ENCODE measurements around the gene HEXB.
A peak's percentile ranks its signal among the peaks of the same experiment; 100 is the strongest.

The HEXB gene

DNA sequence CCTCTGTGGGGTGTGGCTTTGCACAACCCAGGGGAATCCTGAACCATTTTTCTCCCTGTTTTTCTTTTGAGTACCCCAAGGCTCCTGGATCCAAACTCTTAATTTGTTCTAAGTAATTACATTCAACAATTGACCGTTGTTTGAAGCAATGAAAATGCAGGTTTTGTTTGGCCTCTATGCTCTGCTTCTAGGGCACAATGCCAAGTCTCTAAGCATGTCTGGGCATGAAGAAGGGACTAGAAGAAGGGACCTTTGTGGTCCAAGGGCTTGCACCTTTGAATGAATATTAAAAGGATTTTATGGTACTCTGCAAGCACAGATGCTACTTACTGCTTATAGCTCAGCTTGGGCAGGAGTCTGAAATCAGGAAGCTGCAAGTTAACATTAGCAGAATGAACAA is 37.9 kb upstream of the HEXB start:
- H3K36me3 Mint-ChIP-seq (ENCODE audit: insufficient read depth), result no peaks in the 10 kb centered on the region
- no peaks in the 10 kb centered on the region for H3K27me3 Mint-ChIP-seq
- H3K4me3 Mint-ChIP-seq, result no peak overlapping the region
- DNase-seq (ENCODE audit: low spot score in 2 of 2) (no peak), ATAC-seq (replicated peaks; ENCODE audit: extremely low read depth, poor library complexity, severe bottlenecking) (no peak)
- H3K27ac Mint-ChIP-seq (ENCODE audit: low read depth), result no peak overlapping the region
- H3K9me3 Mint-ChIP-seq, result no peaks in the 10 kb centered on the region
- H3K4me1 Mint-ChIP-seq, result peaks cover 3% of the 10 kb centered on the region

- ATAC-seq (replicated peaks; ENCODE audit: extremely low read depth, poor library complexity, severe bottlenecking) (peak; percentile 73), DNase-seq (ENCODE audit: low spot score in 2 of 2) (peak in 1 of 2 donors; percentile 20)
- no peak overlapping the region for H3K4me3 Mint-ChIP-seq
- H3K4me1 Mint-ChIP-seq, result no peaks in the 10 kb centered on the region
- H3K27me3 Mint-ChIP-seq, result no peaks in the 10 kb centered on the region
- no peaks in the 10 kb centered on the region for H3K36me3 Mint-ChIP-seq (ENCODE audit: insufficient read depth)
- H3K27ac Mint-ChIP-seq (ENCODE audit: low read depth), result no peak overlapping the region
- no peaks in the 10 kb centered on the region for H3K9me3 Mint-ChIP-seq
Measured at GRCh38 chr5:74648835-74649293, 36.2 kb upstream of the HEXB start.

- no peak overlapping the region for H3K4me3 Mint-ChIP-seq
- no peaks in the 10 kb centered on the region for H3K27me3 Mint-ChIP-seq
- no peaks in the 10 kb centered on the region for H3K9me3 Mint-ChIP-seq
- no peak for ATAC-seq (replicated peaks; ENCODE audit: extremely low read depth, poor library complexity, severe bottlenecking)
- peaks cover 1% of the 10 kb centered on the region for H3K4me1 Mint-ChIP-seq
- DNase-seq (ENCODE audit: low spot score in 2 of 2), result no peak
- H3K36me3 Mint-ChIP-seq (ENCODE audit: insufficient read depth), result no peaks in the 10 kb centered on the region
- no peak overlapping the region for H3K27ac Mint-ChIP-seq (ENCODE audit: low read depth)
Measured at GRCh38 chr5:74649421-74649973, 35.5 kb upstream of the HEXB start.

- Mint-ChIP-seq H3K36me3 (ENCODE audit: insufficient read depth) (no peaks in the 10 kb centered on the region), H3K4me3 (no peak overlapping the region), H3K27me3 (peaks cover under 1% of the 10 kb centered on the region), H3K27ac (ENCODE audit: low read depth) (no peak overlapping the region), H3K9me3 (no peaks in the 10 kb centered on the region), H3K4me1 (peaks cover 5% of the 10 kb centered on the region)
- ATAC-seq (replicated peaks; ENCODE audit: extremely low read depth, poor library complexity, severe bottlenecking) (no peak), DNase-seq (ENCODE audit: low spot score in 2 of 2) (no peak)
Measured at GRCh38 chr5:74651710-74652109, 33.3 kb upstream of the HEXB start.

GRCh38 chr5:74652576-74652975 is 32.5 kb upstream of the HEXB start:
- ATAC-seq (replicated peaks; ENCODE audit: extremely low read depth, poor library complexity, severe bottlenecking) (no peak), DNase-seq (ENCODE audit: low spot score in 2 of 2) (no peak)
- H3K36me3 Mint-ChIP-seq (ENCODE audit: insufficient read depth), result no peaks in the 10 kb centered on the region
- no peaks in the 10 kb centered on the region for H3K9me3 Mint-ChIP-seq
- H3K27ac Mint-ChIP-seq (ENCODE audit: low read depth), result no peak overlapping the region
- H3K4me1 Mint-ChIP-seq, result peaks cover 5% of the 10 kb centered on the region
- no peak overlapping the region for H3K4me3 Mint-ChIP-seq
- peaks cover 9% of the 10 kb centered on the region for H3K27me3 Mint-ChIP-seq

DNA sequence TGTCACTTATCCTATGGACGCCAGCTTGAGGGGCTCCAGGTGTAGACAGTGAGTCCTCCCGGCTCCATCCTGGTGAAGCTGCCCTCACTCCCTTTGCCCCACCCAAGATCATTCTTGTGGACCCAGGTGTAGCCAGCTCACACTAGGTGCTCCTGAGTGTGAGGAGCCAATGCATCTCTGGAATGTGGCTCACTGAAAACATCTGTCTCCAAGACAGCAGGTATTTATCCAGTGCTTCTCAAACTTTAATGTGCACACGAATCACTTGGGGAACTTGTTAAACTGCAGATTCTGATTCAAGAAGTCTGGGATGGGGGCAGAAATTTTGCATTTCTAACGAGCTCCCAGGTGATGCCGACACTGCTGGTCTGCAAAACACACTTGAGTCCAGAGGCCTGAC is 31.0 kb upstream of the HEXB start:
- DNase-seq (ENCODE audit: low spot score in 2 of 2), result no peak
- Mint-ChIP-seq H3K36me3 (ENCODE audit: insufficient read depth) (no peaks in the 10 kb centered on the region), H3K4me1 (peaks cover 5% of the 10 kb centered on the region), H3K4me3 (no peak overlapping the region), H3K27me3 (peaks cover 16% of the 10 kb centered on the region), H3K27ac (ENCODE audit: low read depth) (no peak overlapping the region), H3K9me3 (no peaks in the 10 kb centered on the region)
- ATAC-seq (replicated peaks; ENCODE audit: extremely low read depth, poor library complexity, severe bottlenecking), result no peak

DNA sequence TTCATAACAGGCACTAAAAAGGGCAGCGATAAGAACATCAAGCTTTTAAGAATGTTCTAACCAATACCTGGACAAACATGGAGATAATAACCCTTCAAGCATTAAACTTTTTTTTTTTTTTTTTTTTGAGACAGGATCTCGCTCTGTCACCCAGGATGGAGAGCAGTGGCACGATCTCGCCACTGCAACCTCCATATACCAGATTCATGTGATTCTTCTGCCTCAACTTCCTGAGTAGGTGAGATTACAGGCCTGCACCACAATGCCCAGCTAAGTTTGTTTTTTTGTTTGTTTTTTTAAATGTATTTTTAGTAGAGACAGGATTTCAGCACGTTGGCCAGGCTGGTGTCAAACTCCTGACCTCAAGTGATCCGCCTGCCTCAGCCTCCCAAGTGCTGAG is 29.8 kb upstream of the HEXB start:
- Mint-ChIP-seq H3K4me1 (peaks cover 5% of the 10 kb centered on the region), H3K4me3 (no peak overlapping the region), H3K9me3 (no peaks in the 10 kb centered on the region), H3K27ac (ENCODE audit: low read depth) (no peak overlapping the region), H3K36me3 (ENCODE audit: insufficient read depth) (no peaks in the 10 kb centered on the region), H3K27me3 (peaks cover 26% of the 10 kb centered on the region)
- DNase-seq (ENCODE audit: low spot score in 2 of 2) (no peak), ATAC-seq (replicated peaks; ENCODE audit: extremely low read depth, poor library complexity, severe bottlenecking) (no peak)

DNA sequence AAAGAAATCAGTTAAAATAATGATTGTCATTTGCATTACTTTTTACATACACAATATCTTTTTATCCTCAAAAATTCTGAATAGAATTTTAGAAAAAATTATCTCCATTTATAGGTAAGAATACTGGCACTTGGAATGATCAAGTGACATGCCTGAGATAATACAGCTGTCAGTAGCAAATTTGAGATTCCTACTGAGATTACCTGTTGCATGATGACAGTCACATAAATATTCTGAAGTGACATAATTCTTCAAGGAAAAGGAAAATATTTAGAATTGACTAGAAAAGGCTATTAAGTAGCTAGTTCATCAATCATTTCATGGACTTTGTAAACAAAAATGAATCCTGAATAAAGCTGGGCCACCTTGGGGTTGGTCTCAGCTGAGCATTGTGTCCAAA is 29.3 kb upstream of the HEXB start:
- Mint-ChIP-seq H3K4me1 (peaks cover 5% of the 10 kb centered on the region), H3K4me3 (no peak overlapping the region), H3K27ac (ENCODE audit: low read depth) (no peak overlapping the region), H3K36me3 (ENCODE audit: insufficient read depth) (no peaks in the 10 kb centered on the region), H3K27me3 (peaks cover 31% of the 10 kb centered on the region), H3K9me3 (no peaks in the 10 kb centered on the region)
- ATAC-seq (replicated peaks; ENCODE audit: extremely low read depth, poor library complexity, severe bottlenecking) (no peak), DNase-seq (ENCODE audit: low spot score in 2 of 2) (no peak)

DNA sequence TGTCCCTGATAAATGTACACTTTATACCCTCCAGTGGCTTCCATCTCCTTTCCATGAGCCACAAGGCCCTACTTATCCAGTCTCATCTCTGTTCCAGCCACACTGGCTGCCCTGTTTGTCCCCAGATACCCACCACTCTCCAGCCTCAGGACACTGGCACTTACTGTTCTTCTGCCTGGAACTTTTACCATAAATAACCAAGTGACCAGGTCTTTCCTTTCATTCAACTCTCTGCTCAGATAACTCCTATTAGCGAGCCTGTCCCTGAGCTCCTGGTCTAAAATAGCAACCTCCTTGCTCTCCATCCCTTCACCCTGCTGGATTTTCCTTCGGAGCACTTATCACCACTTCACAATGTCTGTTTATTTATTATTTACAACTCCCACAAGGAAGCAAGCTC is 27.9 kb upstream of the HEXB start:
- Mint-ChIP-seq H3K27me3 (peaks cover 43% of the 10 kb centered on the region), H3K9me3 (no peaks in the 10 kb centered on the region), H3K36me3 (ENCODE audit: insufficient read depth) (no peaks in the 10 kb centered on the region), H3K4me3 (no peak overlapping the region), H3K27ac (ENCODE audit: low read depth) (no peak overlapping the region), H3K4me1 (peaks cover 5% of the 10 kb centered on the region)
- no peak for DNase-seq (ENCODE audit: low spot score in 2 of 2)
- no peak for ATAC-seq (replicated peaks; ENCODE audit: extremely low read depth, poor library complexity, severe bottlenecking)

GRCh38 chr5:74659172-74659571 is 25.9 kb upstream of the HEXB start:
- ATAC-seq (replicated peaks; ENCODE audit: extremely low read depth, poor library complexity, severe bottlenecking) (no peak), DNase-seq (ENCODE audit: low spot score in 2 of 2) (no peak)
- H3K27me3 Mint-ChIP-seq, result peaks cover 43% of the 10 kb centered on the region
- no peaks in the 10 kb centered on the region for H3K36me3 Mint-ChIP-seq (ENCODE audit: insufficient read depth)
- no peak overlapping the region for H3K27ac Mint-ChIP-seq (ENCODE audit: low read depth)
- peaks cover 5% of the 10 kb centered on the region for H3K4me1 Mint-ChIP-seq
- no peaks in the 10 kb centered on the region for H3K9me3 Mint-ChIP-seq
- H3K4me3 Mint-ChIP-seq, result no peak overlapping the region

- H3K4me3 Mint-ChIP-seq, result no peak overlapping the region
- DNase-seq (ENCODE audit: low spot score in 2 of 2), result no peak
- peaks cover 43% of the 10 kb centered on the region for H3K27me3 Mint-ChIP-seq
- ATAC-seq (replicated peaks; ENCODE audit: extremely low read depth, poor library complexity, severe bottlenecking), result no peak
- H3K4me1 Mint-ChIP-seq, result no peaks in the 10 kb centered on the region
- no peak overlapping the region for H3K27ac Mint-ChIP-seq (ENCODE audit: low read depth)
- no peaks in the 10 kb centered on the region for H3K9me3 Mint-ChIP-seq
- no peaks in the 10 kb centered on the region for H3K36me3 Mint-ChIP-seq (ENCODE audit: insufficient read depth)
Measured at GRCh38 chr5:74660140-74660539, 24.9 kb upstream of the HEXB start.

- Mint-ChIP-seq H3K27me3 (peaks cover 43% of the 10 kb centered on the region), H3K36me3 (ENCODE audit: insufficient read depth) (peaks cover 3% of the 10 kb centered on the region), H3K9me3 (no peaks in the 10 kb centered on the region), H3K4me1 (no peaks in the 10 kb centered on the region), H3K27ac (ENCODE audit: low read depth) (no peak overlapping the region), H3K4me3 (no peak overlapping the region)
- DNase-seq (ENCODE audit: low spot score in 2 of 2), result no peak
- no peak for ATAC-seq (replicated peaks; ENCODE audit: extremely low read depth, poor library complexity, severe bottlenecking)
Measured at GRCh38 chr5:74660873-74661272, 24.2 kb upstream of the HEXB start.

- no peak overlapping the region for H3K4me3 Mint-ChIP-seq
- no peak for ATAC-seq (replicated peaks; ENCODE audit: extremely low read depth, poor library complexity, severe bottlenecking)
- H3K27me3 Mint-ChIP-seq, result peaks cover 24% of the 10 kb centered on the region
- H3K4me1 Mint-ChIP-seq, result no peaks in the 10 kb centered on the region
- H3K9me3 Mint-ChIP-seq, result no peaks in the 10 kb centered on the region
- no peak for DNase-seq (ENCODE audit: low spot score in 2 of 2)
- H3K36me3 Mint-ChIP-seq (ENCODE audit: insufficient read depth), result peaks cover 3% of the 10 kb centered on the region
- H3K27ac Mint-ChIP-seq (ENCODE audit: low read depth), result no peak overlapping the region
Measured at GRCh38 chr5:74664551-74664950, 20.5 kb upstream of the HEXB start.

DNA sequence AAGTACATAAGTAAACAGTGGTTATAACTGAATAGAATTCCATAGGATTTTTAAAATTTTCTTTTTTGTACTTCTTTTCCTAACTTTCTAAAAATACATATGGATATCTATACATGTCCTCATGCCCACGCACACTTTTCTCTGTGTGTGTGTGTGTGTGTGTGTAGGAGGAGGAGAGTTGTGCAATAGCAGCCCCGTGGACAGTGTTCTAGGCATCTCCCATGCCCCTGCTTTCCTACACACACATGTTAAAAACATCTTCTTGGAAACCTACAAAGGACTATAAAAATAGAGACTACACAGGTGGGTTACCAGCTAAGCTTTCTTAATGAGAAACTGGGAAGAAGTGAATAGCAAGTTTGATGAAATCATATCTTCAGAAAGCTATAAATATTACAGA is 19.8 kb upstream of the HEXB start:
- Mint-ChIP-seq H3K36me3 (ENCODE audit: insufficient read depth) (peaks cover 3% of the 10 kb centered on the region), H3K9me3 (no peaks in the 10 kb centered on the region), H3K4me1 (no peaks in the 10 kb centered on the region), H3K27me3 (peaks cover 16% of the 10 kb centered on the region), H3K27ac (ENCODE audit: low read depth) (no peak overlapping the region), H3K4me3 (no peak overlapping the region)
- DNase-seq (ENCODE audit: low spot score in 2 of 2) (no peak), ATAC-seq (replicated peaks; ENCODE audit: extremely low read depth, poor library complexity, severe bottlenecking) (no peak)
